Astrocyte of the hippocampus (primary cell): Measurements from ENCODE around the gene ADGRA1.

ENCODE experiments used
- DNase-seq: peaks from one replicate; pipeline ENCODE4 v3.0.0; 2011; ENCODE audit warnings: low read depth, low spot score

Gene ADGRA1

GRCh38 chr10:133056001-133056400, 31.7 kb upstream of the ADGRA1 start:
- no peak for DNase-seq

GRCh38 chr10:133056651-133057178, 31.0 kb upstream of the ADGRA1 start:
- DNase-seq: no peak

GRCh38 chr10:133058331-133059092, 29.2 kb upstream of the ADGRA1 start:
- DNase-seq: no peak

GRCh38 chr10:133059093-133059470, 28.6 kb upstream of the ADGRA1 start:
- no peak for DNase-seq

GRCh38 chr10:133059571-133059970, 28.2 kb upstream of the ADGRA1 start:
- no peak for DNase-seq

GRCh38 chr10:133060022-133060421, 27.7 kb upstream of the ADGRA1 start:
- no peak for DNase-seq

GRCh38 chr10:133060466-133060865, 27.3 kb upstream of the ADGRA1 start:
- DNase-seq: no peak

GRCh38 chr10:133060881-133061280, 26.8 kb upstream of the ADGRA1 start:
- DNase-seq: no peak

GRCh38 chr10:133061296-133062038, 26.3 kb upstream of the ADGRA1 start:
- no peak for DNase-seq

- DNase-seq: no peak
Measured at GRCh38 chr10:133062085-133062484, 25.6 kb upstream of the ADGRA1 start.

- no peak for DNase-seq
Measured at GRCh38 chr10:133062635-133063034, 25.1 kb upstream of the ADGRA1 start.

GRCh38 chr10:133067149-133068105, 20.3 kb upstream of the ADGRA1 start:
- no peak for DNase-seq

GRCh38 chr10:133068111-133069032, 19.4 kb upstream of the ADGRA1 start:
- no peak for DNase-seq

GRCh38 chr10:133069033-133069525, 18.6 kb upstream of the ADGRA1 start:
- DNase-seq: no peak

GRCh38 chr10:133070405-133070804, 17.3 kb upstream of the ADGRA1 start:
- DNase-seq: no peak

GRCh38 chr10:133070810-133071209, 16.9 kb upstream of the ADGRA1 start:
- DNase-seq: no peak

- no peak for DNase-seq
Measured at GRCh38 chr10:133071733-133072132, 16.0 kb upstream of the ADGRA1 start.

GRCh38 chr10:133072196-133072595, 15.5 kb upstream of the ADGRA1 start:
- no peak for DNase-seq

GRCh38 chr10:133072720-133073390, 14.9 kb upstream of the ADGRA1 start:
- no peak for DNase-seq
